Neural progenitor cell (in vitro differentiated cells): ENCODE measurements around the gene PI4KB. TPM values are rescaled to one million over a fixed set of nuclear protein-coding genes. Genes with fewer than 3 reads are reported as not detected.

Source experiments
- DNase-seq: peaks from one replicate; pipeline ENCODE4 v3.0.0-alpha.2; 2016; ENCODE audit warnings: low spot score
- H2AFZ ChIP-seq: fragments of 200-600 bp; sonication (generic); replicated peaks from 2 replicates; pipeline ENCODE4 v1.6.1; 2016; ENCODE audit warnings: antibody characterized with exemption
- H3F3A ChIP-seq: fragments of 200-600 bp; sonication (generic); 2 replicates; pipeline ENCODE4 v1.6.1; 2016; ENCODE audit warnings: antibody characterized with exemption, low read depth
- H3K27ac ChIP-seq: fragments of 200-600 bp; sonication (generic); 2 replicates; pipeline ENCODE4 v1.5.1; 2016; ENCODE audit warnings: mild to moderate bottlenecking
- H3K27me3 ChIP-seq: fragments of 200-600 bp; sonication (generic); 2 replicates; pipeline ENCODE4 v1.6.1; 2016; ENCODE audit warnings: mild to moderate bottlenecking, moderate library complexity
- H3K36me3 ChIP-seq: fragments of 200-600 bp; sonication (generic); 2 replicates; pipeline ENCODE4 v1.5.1; 2016
- H3K4me1 ChIP-seq: fragments of 200-600 bp; sonication (generic); 2 replicates; pipeline ENCODE4 v1.6.1; 2016; ENCODE audit warnings: mixed run types
- H3K4me2 ChIP-seq: fragments of 200-600 bp; sonication (generic); 2 replicates; pipeline ENCODE4 v1.6.1; 2016
- H3K4me3 ChIP-seq: fragments of 200-600 bp; sonication (generic); 2 replicates; pipeline ENCODE4 v1.5.1; 2016
- H3K79me2 ChIP-seq: fragments of 200-600 bp; sonication (generic); 2 replicates; pipeline ENCODE4 v1.6.1; 2016; ENCODE audit warnings: low read depth
- H3K9ac ChIP-seq: fragments of 200-600 bp; sonication (generic); 2 replicates; pipeline ENCODE4 v1.6.1; 2016
- H3K9me3 ChIP-seq: fragments of 200-600 bp; sonication (generic); 2 replicates; pipeline ENCODE4 v1.5.1; 2016; ENCODE audit warnings: low read depth
- H4K20me1 ChIP-seq: fragments of 200-600 bp; sonication (generic); 2 replicates; pipeline ENCODE4 v1.6.1; 2016; ENCODE audit warnings: low read depth
- H3K27ac Mint-ChIP-seq: 3 replicates; pipeline ENCODE4 v1.8.0; 2021; ENCODE audit warnings: mixed read lengths
- H3K27me3 Mint-ChIP-seq: 2 replicates; pipeline ENCODE4 v1.8.0; 2022; ENCODE audit warnings: low read depth, mild to moderate bottlenecking, inconsistent platforms, moderate library complexity, mixed read lengths; ENCODE audit not compliant: insufficient read depth
- H3K36me3 Mint-ChIP-seq: 3 replicates; pipeline ENCODE4 v1.8.0; 2021; ENCODE audit warnings: mixed read lengths
- H3K4me1 Mint-ChIP-seq: 3 replicates; pipeline ENCODE4 v1.8.0; 2021; ENCODE audit warnings: mixed read lengths
- H3K4me3 Mint-ChIP-seq: 3 replicates; pipeline ENCODE4 v1.8.0; 2021; ENCODE audit warnings: mild to moderate bottlenecking, moderate library complexity, mixed read lengths
- H3K9me3 Mint-ChIP-seq: 3 replicates; pipeline ENCODE4 v1.8.0; 2020; ENCODE audit warnings: mixed read lengths
- EZH2 ChIP-seq: fragments of 200-600 bp; sonication (generic); IDR thresholded peaks from 2 replicates; pipeline ENCODE4 v1.6.1; 2017; ENCODE audit warnings: antibody characterized with exemption, mild to moderate bottlenecking, moderate library complexity
- EZH2phosphoT487 ChIP-seq: fragments of 200-600 bp; sonication (generic); IDR thresholded peaks from 2 replicates; pipeline ENCODE4 v1.6.1; 2017; ENCODE audit warnings: antibody characterized with exemption
- total RNA-seq: library from RNA; depleted of rRNA; stranded (reverse); fragments of >200 nt; gene quantifications from 2 replicates; pipeline ENCODE4 v1.2.3, GENCODE V29; 2015; ENCODE audit warnings: low replicate concordance
- TF ChIP-seq, protein P1 (sequence below): fragments of 200-600 bp; sonication (generic); IDR thresholded peaks from 2 replicates; pipeline ENCODE4 v1.5.1; 2017; ENCODE audit warnings: antibody characterized with exemption, mild to moderate bottlenecking

The PI4KB gene
- total RNA-seq, 1 donor from 2014 or later = 19.0 TPM

DNA sequence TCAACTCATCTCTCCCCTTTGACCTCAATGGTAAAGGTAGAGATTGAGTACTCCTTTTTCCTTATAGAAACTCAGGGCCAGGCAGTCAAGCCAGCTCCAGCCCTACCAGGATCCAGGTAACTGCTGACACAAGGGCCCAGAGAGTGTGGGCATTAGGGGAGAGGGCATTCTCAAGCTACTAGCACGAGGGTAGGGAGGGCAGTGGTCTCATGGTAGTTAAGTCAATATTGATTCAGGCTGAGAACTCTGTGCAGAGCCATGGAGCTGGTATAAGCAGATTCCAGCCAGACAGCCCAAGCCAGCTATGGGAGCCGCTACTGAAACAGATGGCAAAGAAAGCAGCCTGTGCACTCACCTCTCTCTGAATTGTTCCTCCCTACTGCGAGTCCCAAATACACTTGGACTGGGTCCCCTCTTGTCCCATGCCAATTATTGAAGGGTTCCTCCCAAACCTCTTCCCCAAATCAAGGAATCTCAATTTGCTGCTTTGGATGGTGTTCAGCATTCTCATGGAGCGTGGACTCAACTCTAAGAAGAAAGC, 2.8 kb downstream of the PI4KB start:
- Mint-ChIP-seq H3K4me3 (no peak overlapping the region), H3K27ac (no peak overlapping the region), H3K27me3 (peaks cover 4% of the 10 kb centered on the region), H3K4me1 (peaks cover 26% of the 10 kb centered on the region), H3K36me3 (peaks cover 20% of the 10 kb centered on the region), H3K9me3 (no peaks in the 10 kb centered on the region)
- Histone ChIP-seq H3K9ac (no peak overlapping the region), H3K4me1 (peaks cover 10% of the 10 kb centered on the region), H3K79me2 (peaks cover 38% of the 10 kb centered on the region), H3K9me3 (no peaks in the 10 kb centered on the region), H4K20me1 (no peaks in the 10 kb centered on the region), H2AFZ (no peak overlapping the region), H3K27me3 (no peaks in the 10 kb centered on the region), H3K36me3 (no peaks in the 10 kb centered on the region), H3K27ac (no peak overlapping the region), H3F3A (peaks cover 11% of the 10 kb centered on the region), H3K4me3 (no peak overlapping the region), H3K4me2 (no peak overlapping the region)
- TF ChIP-seq EZH2phosphoT487 (no peak), EZH2 (no peak)
- TF ChIP-seq, protein P1, sequence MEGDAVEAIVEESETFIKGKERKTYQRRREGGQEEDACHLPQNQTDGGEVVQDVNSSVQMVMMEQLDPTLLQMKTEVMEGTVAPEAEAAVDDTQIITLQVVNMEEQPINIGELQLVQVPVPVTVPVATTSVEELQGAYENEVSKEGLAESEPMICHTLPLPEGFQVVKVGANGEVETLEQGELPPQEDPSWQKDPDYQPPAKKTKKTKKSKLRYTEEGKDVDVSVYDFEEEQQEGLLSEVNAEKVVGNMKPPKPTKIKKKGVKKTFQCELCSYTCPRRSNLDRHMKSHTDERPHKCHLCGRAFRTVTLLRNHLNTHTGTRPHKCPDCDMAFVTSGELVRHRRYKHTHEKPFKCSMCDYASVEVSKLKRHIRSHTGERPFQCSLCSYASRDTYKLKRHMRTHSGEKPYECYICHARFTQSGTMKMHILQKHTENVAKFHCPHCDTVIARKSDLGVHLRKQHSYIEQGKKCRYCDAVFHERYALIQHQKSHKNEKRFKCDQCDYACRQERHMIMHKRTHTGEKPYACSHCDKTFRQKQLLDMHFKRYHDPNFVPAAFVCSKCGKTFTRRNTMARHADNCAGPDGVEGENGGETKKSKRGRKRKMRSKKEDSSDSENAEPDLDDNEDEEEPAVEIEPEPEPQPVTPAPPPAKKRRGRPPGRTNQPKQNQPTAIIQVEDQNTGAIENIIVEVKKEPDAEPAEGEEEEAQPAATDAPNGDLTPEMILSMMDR = no peak
- no peak for DNase-seq

DNA sequence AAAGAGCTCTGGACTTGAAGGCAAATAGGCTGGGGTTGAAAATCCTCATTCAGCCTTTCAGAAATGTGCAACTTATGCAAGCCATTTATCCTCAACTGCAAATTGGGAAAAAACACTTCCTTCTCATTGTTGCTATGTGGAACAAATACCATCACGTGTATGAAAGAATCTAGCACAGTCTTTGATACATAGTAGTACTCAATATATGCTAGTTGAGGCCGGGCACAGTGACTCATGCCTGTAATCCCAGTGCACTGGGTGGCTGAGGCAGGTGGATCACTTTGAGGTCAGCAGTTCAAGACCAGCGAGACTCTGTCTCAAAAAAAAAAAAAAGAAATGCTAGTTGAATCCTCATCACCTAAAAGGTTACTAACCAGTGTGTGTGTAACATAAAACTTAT, 8.2 kb downstream of the PI4KB start:
- Mint-ChIP-seq H3K4me1 (peaks cover 4% of the 10 kb centered on the region), H3K4me3 (no peak overlapping the region), H3K27ac (no peak overlapping the region), H3K27me3 (no peaks in the 10 kb centered on the region), H3K36me3 (peaks cover 36% of the 10 kb centered on the region), H3K9me3 (no peaks in the 10 kb centered on the region)
- Histone ChIP-seq H3K9me3 (no peaks in the 10 kb centered on the region), H4K20me1 (no peaks in the 10 kb centered on the region), H3K27me3 (no peaks in the 10 kb centered on the region), H3K9ac (no peak overlapping the region), H3K79me2 (peaks cover 15% of the 10 kb centered on the region), H3K4me2 (no peak overlapping the region), H3K27ac (no peak overlapping the region), H2AFZ (no peak overlapping the region), H3F3A (no peaks in the 10 kb centered on the region), H3K4me3 (no peak overlapping the region), H3K36me3 (peaks cover 3% of the 10 kb centered on the region), H3K4me1 (no peaks in the 10 kb centered on the region)
- no peak for DNase-seq
- TF ChIP-seq EZH2 = no peak
- TF ChIP-seq, protein P1 = no peak
- TF ChIP-seq EZH2phosphoT487 = no peak

DNA sequence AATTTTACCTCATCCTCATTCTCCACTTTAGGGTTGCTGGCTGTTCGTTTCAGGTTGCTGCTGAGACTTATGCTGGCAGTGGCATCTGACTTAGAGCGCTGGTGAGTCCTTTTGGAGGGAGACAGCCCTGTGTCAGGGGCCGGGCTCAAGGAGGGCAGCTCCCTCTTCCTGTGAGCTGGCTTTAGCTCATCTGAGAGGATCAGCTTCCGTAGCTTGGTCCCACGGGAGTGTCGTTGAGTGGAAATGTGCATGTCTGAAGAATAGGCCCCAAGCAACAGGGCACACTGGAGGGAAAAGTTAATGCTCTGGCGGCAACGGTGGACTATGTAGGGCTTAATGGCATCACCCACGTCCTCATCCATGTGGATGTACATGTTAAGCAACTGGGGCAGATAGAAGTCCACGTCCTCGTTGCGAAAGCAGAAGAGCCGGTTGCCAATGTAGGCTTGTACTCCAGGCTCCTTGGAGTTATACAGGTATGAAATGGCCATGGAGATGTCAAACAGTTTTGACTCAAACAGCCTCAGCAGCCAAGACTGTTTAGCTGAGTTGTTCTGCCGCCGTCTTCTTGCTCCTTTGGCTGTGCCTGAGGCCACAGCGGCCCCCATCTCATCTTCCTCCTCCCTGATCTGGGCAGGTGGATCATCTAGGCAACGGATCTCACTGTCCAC, 11.5 kb downstream of the PI4KB start:
- H3K4me1 ChIP-seq = peaks cover 3% of the 10 kb centered on the region

More for the DNA sequence above, 11.5 kb downstream of the PI4KB start:
- H3K27ac ChIP-seq = no peak overlapping the region
- peaks cover 12% of the 10 kb centered on the region for H3K4me1 Mint-ChIP-seq
- H3K9ac ChIP-seq = no peak overlapping the region
- no peak overlapping the region for H3K27ac Mint-ChIP-seq
- H3K27me3 Mint-ChIP-seq = no peaks in the 10 kb centered on the region
- no peak overlapping the region for H2AFZ ChIP-seq
- no peak overlapping the region for H3K4me2 ChIP-seq
- H3K36me3 ChIP-seq = peaks cover 3% of the 10 kb centered on the region
- H3K4me3 Mint-ChIP-seq = no peak overlapping the region
- peaks cover 7% of the 10 kb centered on the region for H3K79me2 ChIP-seq
- H3K4me3 ChIP-seq = no peak overlapping the region
- H3K27me3 ChIP-seq = no peaks in the 10 kb centered on the region
- H3K36me3 Mint-ChIP-seq = peaks cover 32% of the 10 kb centered on the region
- H4K20me1 ChIP-seq = peaks cover 4% of the 10 kb centered on the region
- peaks cover 1% of the 10 kb centered on the region for H3F3A ChIP-seq
- no peak for DNase-seq
- no peak for TF ChIP-seq EZH2phosphoT487
- TF ChIP-seq EZH2 = no peak
- TF ChIP-seq, protein P1 = no peak
- no peaks in the 10 kb centered on the region for H3K9me3 ChIP-seq
- no peaks in the 10 kb centered on the region for H3K9me3 Mint-ChIP-seq
